Measurements from ENCODE around the gene ZNF3.

Gene ZNF3

GRCh38 chr7:100065452-100066186 is 15.9 kb downstream of the ZNF3 start:
- H3K9ac ChIP-seq (ENCODE audit: low read depth, low read length): no peak overlapping the region
- H3K27ac ChIP-seq (ENCODE audit: low read depth, low read length): no peak overlapping the region
- H3K9me3 ChIP-seq (ENCODE audit: control insufficient read depth, insufficient read depth, low read length): peaks cover 14% of the 10 kb centered on the region
- H3K4me1 ChIP-seq (ENCODE audit: control insufficient read depth, insufficient read depth, low read length): no peaks in the 10 kb centered on the region
- no peak overlapping the region for H3K4me3 ChIP-seq (ENCODE audit: low read depth, low read length)
- no peaks in the 10 kb centered on the region for H3K27me3 ChIP-seq (ENCODE audit: control insufficient read depth, insufficient read depth, low read length)
- H3K36me3 ChIP-seq (ENCODE audit: control insufficient read depth, insufficient read depth, low read length): peaks cover 57% of the 10 kb centered on the region

DNA sequence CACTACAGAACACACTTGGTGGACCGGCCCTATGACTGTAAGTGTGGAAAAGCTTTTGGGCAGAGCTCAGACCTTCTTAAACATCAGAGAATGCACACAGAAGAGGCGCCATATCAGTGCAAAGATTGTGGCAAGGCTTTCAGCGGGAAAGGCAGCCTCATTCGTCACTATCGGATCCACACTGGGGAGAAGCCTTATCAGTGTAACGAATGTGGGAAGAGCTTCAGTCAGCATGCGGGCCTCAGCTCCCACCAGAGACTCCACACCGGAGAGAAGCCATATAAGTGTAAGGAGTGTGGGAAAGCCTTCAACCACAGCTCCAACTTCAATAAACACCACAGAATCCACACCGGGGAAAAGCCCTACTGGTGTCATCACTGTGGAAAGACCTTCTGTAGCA is 17.4 kb downstream of the ZNF3 start:
- Histone ChIP-seq H3K4me1 (ENCODE audit: control insufficient read depth, insufficient read depth, low read length) (no peaks in the 10 kb centered on the region), H3K36me3 (ENCODE audit: control insufficient read depth, insufficient read depth, low read length) (peaks cover 51% of the 10 kb centered on the region), H3K4me3 (ENCODE audit: low read depth, low read length) (no peak overlapping the region), H3K27ac (ENCODE audit: low read depth, low read length) (no peak overlapping the region), H3K9ac (ENCODE audit: low read depth, low read length) (no peak overlapping the region), H3K9me3 (ENCODE audit: control insufficient read depth, insufficient read depth, low read length) (0 out of 2 replicates have a peak, but pooled peaks cover under 1% of the 10 kb centered on the region), H3K27me3 (ENCODE audit: control insufficient read depth, insufficient read depth, low read length) (no peaks in the 10 kb centered on the region)

DNA sequence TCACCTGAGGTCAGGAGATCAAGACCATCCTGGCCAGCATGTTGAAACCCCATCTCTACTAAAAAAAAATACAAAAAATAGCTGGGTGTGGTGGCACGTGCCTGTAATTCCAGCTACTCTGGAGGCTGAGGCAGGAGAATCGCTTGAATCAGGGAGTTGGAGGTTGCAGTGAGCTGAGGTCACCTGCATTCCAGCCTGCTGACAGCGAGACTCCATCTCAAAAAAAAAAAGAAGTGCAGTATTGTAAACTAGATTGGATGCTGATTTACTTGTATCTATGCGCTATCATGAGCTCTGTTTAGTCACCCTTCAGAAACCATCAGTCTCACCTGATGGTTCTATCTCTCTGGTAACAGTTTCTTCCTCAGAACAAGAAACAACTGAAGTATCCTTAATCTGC is 18.1 kb downstream of the ZNF3 start:
- no peak overlapping the region for H3K4me3 ChIP-seq (ENCODE audit: low read depth, low read length)
- no peak overlapping the region for H3K27ac ChIP-seq (ENCODE audit: low read depth, low read length)
- no peak overlapping the region for H3K9ac ChIP-seq (ENCODE audit: low read depth, low read length)
- H3K36me3 ChIP-seq (ENCODE audit: control insufficient read depth, insufficient read depth, low read length): peaks cover 56% of the 10 kb centered on the region
- no peaks in the 10 kb centered on the region for H3K27me3 ChIP-seq (ENCODE audit: control insufficient read depth, insufficient read depth, low read length)
- H3K4me1 ChIP-seq (ENCODE audit: control insufficient read depth, insufficient read depth, low read length): no peaks in the 10 kb centered on the region
- no peaks in the 10 kb centered on the region for H3K9me3 ChIP-seq (ENCODE audit: control insufficient read depth, insufficient read depth, low read length)

DNA sequence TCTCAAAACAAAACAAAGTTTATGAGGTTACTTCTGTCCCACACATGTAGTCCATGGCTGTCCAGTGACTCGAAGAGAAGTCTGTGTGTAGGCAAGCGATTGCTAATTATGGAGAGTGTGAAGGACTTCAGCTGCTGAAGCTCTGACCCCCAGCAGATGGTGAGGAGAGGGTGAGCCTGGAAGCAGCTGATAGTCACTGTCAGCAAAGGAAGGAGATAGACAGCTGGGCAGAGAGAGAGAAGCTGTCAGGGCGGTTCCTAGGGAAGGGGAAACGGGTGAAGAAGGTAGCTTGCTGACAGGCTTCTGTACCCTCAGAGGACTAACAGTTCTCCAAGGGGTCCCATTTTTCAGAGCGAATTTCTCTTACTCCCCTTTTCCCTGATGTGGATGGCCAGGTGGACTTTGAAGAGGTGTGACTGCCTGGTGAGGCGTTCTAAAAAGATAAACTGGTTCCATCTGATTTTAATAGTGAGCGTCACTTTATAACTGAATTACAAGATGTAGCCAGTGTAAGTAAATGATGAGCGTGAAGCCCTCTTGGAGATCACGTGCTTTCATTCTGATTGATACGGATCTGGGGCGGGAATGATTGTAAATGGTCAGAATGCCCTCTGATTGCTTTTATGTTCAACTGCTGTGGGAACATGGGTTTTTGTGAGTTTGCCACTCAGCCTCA is 19.9 kb downstream of the ZNF3 start:
- peaks cover 74% of the 10 kb centered on the region for H3K36me3 ChIP-seq (ENCODE audit: control insufficient read depth, insufficient read depth, low read length)
- H3K9ac ChIP-seq (ENCODE audit: low read depth, low read length): no peak overlapping the region
- no peaks in the 10 kb centered on the region for H3K4me1 ChIP-seq (ENCODE audit: control insufficient read depth, insufficient read depth, low read length)
- no peaks in the 10 kb centered on the region for H3K9me3 ChIP-seq (ENCODE audit: control insufficient read depth, insufficient read depth, low read length)
- H3K27me3 ChIP-seq (ENCODE audit: control insufficient read depth, insufficient read depth, low read length): no peaks in the 10 kb centered on the region
- no peak overlapping the region for H3K27ac ChIP-seq (ENCODE audit: low read depth, low read length)
- H3K4me3 ChIP-seq (ENCODE audit: low read depth, low read length): no peak overlapping the region

GRCh38 chr7:100059251-100059739 is 22.2 kb downstream of the ZNF3 start:
- Histone ChIP-seq H3K27me3 (ENCODE audit: control insufficient read depth, insufficient read depth, low read length) (no peaks in the 10 kb centered on the region), H3K4me3 (ENCODE audit: low read depth, low read length) (no peak overlapping the region), H3K9ac (ENCODE audit: low read depth, low read length) (no peak overlapping the region), H3K4me1 (ENCODE audit: control insufficient read depth, insufficient read depth, low read length) (no peaks in the 10 kb centered on the region), H3K27ac (ENCODE audit: low read depth, low read length) (no peak overlapping the region), H3K9me3 (ENCODE audit: control insufficient read depth, insufficient read depth, low read length) (no peaks in the 10 kb centered on the region), H3K36me3 (ENCODE audit: control insufficient read depth, insufficient read depth, low read length) (peaks cover 63% of the 10 kb centered on the region)

- no peaks in the 10 kb centered on the region for H3K9me3 ChIP-seq (ENCODE audit: control insufficient read depth, insufficient read depth, low read length)
- no peaks in the 10 kb centered on the region for H3K4me1 ChIP-seq (ENCODE audit: control insufficient read depth, insufficient read depth, low read length)
- no peak overlapping the region for H3K9ac ChIP-seq (ENCODE audit: low read depth, low read length)
- peaks cover 61% of the 10 kb centered on the region for H3K36me3 ChIP-seq (ENCODE audit: control insufficient read depth, insufficient read depth, low read length)
- H3K4me3 ChIP-seq (ENCODE audit: low read depth, low read length): no peak overlapping the region
- no peak overlapping the region for H3K27ac ChIP-seq (ENCODE audit: low read depth, low read length)
- no peaks in the 10 kb centered on the region for H3K27me3 ChIP-seq (ENCODE audit: control insufficient read depth, insufficient read depth, low read length)
Measured at GRCh38 chr7:100057006-100057405, 24.5 kb downstream of the ZNF3 start.

DNA sequence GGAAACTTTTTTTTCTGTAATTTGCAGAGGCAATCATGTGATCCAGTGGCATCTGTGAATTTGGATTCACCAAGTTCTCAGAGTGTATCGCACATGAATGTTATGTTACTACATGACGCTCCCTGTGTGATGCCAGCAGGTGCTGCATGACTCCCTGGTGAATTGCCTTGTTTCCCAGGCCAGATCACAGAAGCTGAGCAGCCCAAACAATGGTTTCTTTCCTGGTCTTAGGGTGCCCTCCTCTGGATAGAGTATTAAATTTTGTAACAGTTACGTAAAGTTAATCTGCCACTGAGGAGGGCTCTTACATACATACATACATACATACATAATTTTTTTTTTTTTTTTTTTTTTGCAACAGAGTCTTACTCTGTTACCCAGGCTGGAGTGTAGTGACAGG is 28.3 kb downstream of the ZNF3 start:
- H3K36me3 ChIP-seq (ENCODE audit: control insufficient read depth, insufficient read depth, low read length): peaks cover 35% of the 10 kb centered on the region
- no peaks in the 10 kb centered on the region for H3K9me3 ChIP-seq (ENCODE audit: control insufficient read depth, insufficient read depth, low read length)
- H3K4me1 ChIP-seq (ENCODE audit: control insufficient read depth, insufficient read depth, low read length): no peaks in the 10 kb centered on the region
- no peak overlapping the region for H3K9ac ChIP-seq (ENCODE audit: low read depth, low read length)
- H3K27me3 ChIP-seq (ENCODE audit: control insufficient read depth, insufficient read depth, low read length): no peaks in the 10 kb centered on the region
- H3K4me3 ChIP-seq (ENCODE audit: low read depth, low read length): no peak overlapping the region
- no peak overlapping the region for H3K27ac ChIP-seq (ENCODE audit: low read depth, low read length)

GRCh38 chr7:100051611-100052010 is 29.9 kb downstream of the ZNF3 start:
- Histone ChIP-seq H3K27me3 (ENCODE audit: control insufficient read depth, insufficient read depth, low read length) (no peaks in the 10 kb centered on the region), H3K4me1 (ENCODE audit: control insufficient read depth, insufficient read depth, low read length) (no peaks in the 10 kb centered on the region), H3K4me3 (ENCODE audit: low read depth, low read length) (no peak overlapping the region), H3K27ac (ENCODE audit: low read depth, low read length) (no peak overlapping the region), H3K9me3 (ENCODE audit: control insufficient read depth, insufficient read depth, low read length) (no peaks in the 10 kb centered on the region), H3K36me3 (ENCODE audit: control insufficient read depth, insufficient read depth, low read length) (peaks cover 19% of the 10 kb centered on the region), H3K9ac (ENCODE audit: low read depth, low read length) (no peak overlapping the region)

DNA sequence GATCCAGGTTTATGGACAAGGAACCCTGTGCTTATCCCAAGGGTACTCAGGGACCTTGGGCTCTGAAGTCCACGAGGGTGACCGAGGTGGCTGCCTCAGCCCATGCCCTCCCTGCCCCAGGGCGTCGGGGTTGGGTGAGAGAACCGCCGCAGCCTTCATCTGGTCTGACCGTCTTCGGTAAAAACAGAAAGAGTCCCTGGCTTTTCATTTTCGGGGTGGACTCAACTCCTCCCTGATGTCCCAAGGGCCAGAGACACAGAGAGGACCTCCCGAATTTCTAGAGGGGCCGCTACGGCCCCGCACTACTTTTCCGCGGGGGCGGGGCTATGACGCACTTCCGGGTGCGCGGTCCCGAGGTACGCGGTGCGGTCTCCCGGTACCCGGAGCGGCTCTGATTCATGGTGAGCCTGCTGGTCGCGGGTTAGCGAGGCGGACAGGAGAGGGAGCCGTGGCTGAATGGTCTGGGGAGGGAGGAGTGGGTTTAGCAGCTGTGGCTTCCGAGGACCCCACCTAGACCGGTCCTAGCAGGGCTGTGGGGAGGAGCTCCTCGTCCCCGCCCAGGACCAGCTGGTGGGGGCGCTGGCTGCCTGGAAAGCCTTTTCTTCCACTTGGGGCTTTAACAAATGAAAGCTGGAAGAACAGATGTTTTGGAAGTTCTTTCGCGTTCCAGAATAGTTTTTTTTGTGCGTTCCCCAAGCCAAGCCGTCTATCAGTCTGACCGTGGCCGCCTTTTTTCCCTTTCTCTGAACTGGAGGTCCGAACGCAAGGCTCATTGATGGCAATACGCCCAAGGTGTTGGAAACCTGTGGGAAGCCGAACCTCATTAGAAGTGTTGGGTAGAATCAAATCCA is 31.9 kb downstream of the ZNF3 start, which contains the start of gene ZSCAN21:
ZSCAN21 (plus strand) TSS at position 334 of the 851 bp plus-strand sequence. CDS start 7,233 bp downstream, outside the sequence.
- Histone ChIP-seq H3K36me3 (ENCODE audit: control insufficient read depth, insufficient read depth, low read length) (peaks cover 18% of the 10 kb centered on the region), H3K27ac (ENCODE audit: low read depth, low read length) (peak within 1 kb of the TSS; percentile 91), H3K9me3 (ENCODE audit: control insufficient read depth, insufficient read depth, low read length) (no peaks in the 10 kb centered on the region), H3K4me3 (ENCODE audit: low read depth, low read length) (peak within 1 kb of the TSS; percentile 82), H3K27me3 (ENCODE audit: control insufficient read depth, insufficient read depth, low read length) (no peaks in the 10 kb centered on the region), H3K9ac (ENCODE audit: low read depth, low read length) (peak within 1 kb of the TSS; percentile 67), H3K4me1 (ENCODE audit: control insufficient read depth, insufficient read depth, low read length) (no peaks in the 10 kb centered on the region)

GRCh38 chr7:100048680-100049079 is 32.8 kb downstream of the ZNF3 start:
- no peak overlapping the region for H3K9ac ChIP-seq (ENCODE audit: low read depth, low read length)
- no peak overlapping the region for H3K4me3 ChIP-seq (ENCODE audit: low read depth, low read length)
- H3K27ac ChIP-seq (ENCODE audit: low read depth, low read length): no peak overlapping the region
- H3K9me3 ChIP-seq (ENCODE audit: control insufficient read depth, insufficient read depth, low read length): no peaks in the 10 kb centered on the region
- H3K4me1 ChIP-seq (ENCODE audit: control insufficient read depth, insufficient read depth, low read length): no peaks in the 10 kb centered on the region
- no peaks in the 10 kb centered on the region for H3K27me3 ChIP-seq (ENCODE audit: control insufficient read depth, insufficient read depth, low read length)
- peaks cover 15% of the 10 kb centered on the region for H3K36me3 ChIP-seq (ENCODE audit: control insufficient read depth, insufficient read depth, low read length)

All from HUES48 (cell line).